ENCODE results near the gene CAMTA1. TPM values are rescaled to one million over a fixed set of nuclear protein-coding genes. Genes with fewer than 3 reads are reported as not detected.

Gene CAMTA1
- total and polyA plus RNA-seq, 2 experiments from 2014 or later = 213 to 341 TPM

- H3K4me3 ChIP-seq = no peak overlapping the region
- DNase-seq (ENCODE audit: low read depth in 1 of 2, low spot score in 1 of 2) = no peak
- H3K9me3 ChIP-seq (ENCODE audit: low read depth) = no peaks in the 10 kb centered on the region
- H3K36me3 ChIP-seq = no peaks in the 10 kb centered on the region
- no peak overlapping the region for H3K27ac ChIP-seq
- no peaks in the 10 kb centered on the region for H3K4me1 ChIP-seq (ENCODE audit: low read depth)
- TF ChIP-seq CTCF (IDR thresholded peaks at IDR 0.05; ENCODE audit: low read depth, low read length) = no peak
- no peaks in the 10 kb centered on the region for H3K27me3 ChIP-seq
These were observed 975.8 kb downstream of the CAMTA1 start for GRCh38 chr1:7761103-7761502.

- no peak for TF ChIP-seq CTCF (IDR thresholded peaks at IDR 0.05; ENCODE audit: low read depth, low read length)
- no peak for DNase-seq (ENCODE audit: low read depth in 1 of 2, low spot score in 1 of 2)
- Histone ChIP-seq H3K27me3 (no peaks in the 10 kb centered on the region), H3K4me3 (no peak overlapping the region), H3K27ac (no peak overlapping the region), H3K4me1 (ENCODE audit: low read depth) (no peaks in the 10 kb centered on the region), H3K36me3 (no peaks in the 10 kb centered on the region), H3K9me3 (ENCODE audit: low read depth) (no peaks in the 10 kb centered on the region)
These were observed 981.9 kb downstream of the CAMTA1 start for GRCh38 chr1:7767176-7767575.

GRCh38 chr1:7768583-7768982 is 983.3 kb downstream of the CAMTA1 start:
- no peak overlapping the region for H3K4me3 ChIP-seq
- H3K9me3 ChIP-seq (ENCODE audit: low read depth) = no peaks in the 10 kb centered on the region
- H3K27me3 ChIP-seq = no peaks in the 10 kb centered on the region
- no peak overlapping the region for H3K27ac ChIP-seq
- DNase-seq (ENCODE audit: low read depth in 1 of 2, low spot score in 1 of 2) = no peak
- TF ChIP-seq CTCF (IDR thresholded peaks at IDR 0.05; ENCODE audit: low read depth, low read length) = no peak
- no peaks in the 10 kb centered on the region for H3K4me1 ChIP-seq (ENCODE audit: low read depth)
- H3K36me3 ChIP-seq = peaks cover 3% of the 10 kb centered on the region

GRCh38 chr1:7769673-7770412 is 984.6 kb downstream of the CAMTA1 start:
- DNase-seq (ENCODE audit: low read depth in 1 of 2, low spot score in 1 of 2) = no peak
- no peaks in the 10 kb centered on the region for H3K9me3 ChIP-seq (ENCODE audit: low read depth)
- H3K4me1 ChIP-seq (ENCODE audit: low read depth) = no peaks in the 10 kb centered on the region
- H3K27ac ChIP-seq = no peak overlapping the region
- H3K27me3 ChIP-seq = no peaks in the 10 kb centered on the region
- H3K36me3 ChIP-seq = peaks cover 16% of the 10 kb centered on the region
- TF ChIP-seq CTCF (IDR thresholded peaks at IDR 0.05; ENCODE audit: low read depth, low read length) = no peak
- H3K4me3 ChIP-seq = no peak overlapping the region

GRCh38 chr1:7770669-7770996 is 985.4 kb downstream of the CAMTA1 start:
- Histone ChIP-seq H3K4me3 (peak overlapping the region; percentile 70), H3K4me1 (ENCODE audit: low read depth) (no peaks in the 10 kb centered on the region), H3K36me3 (peaks cover 17% of the 10 kb centered on the region), H3K27me3 (no peaks in the 10 kb centered on the region), H3K27ac (peak overlapping the region; percentile 90), H3K9me3 (ENCODE audit: low read depth) (no peaks in the 10 kb centered on the region)
- no peak for TF ChIP-seq CTCF (IDR thresholded peaks at IDR 0.05; ENCODE audit: low read depth, low read length)
- no peak for DNase-seq (ENCODE audit: low read depth in 1 of 2, low spot score in 1 of 2)

Data from cardiac muscle cell (in vitro differentiated cells and primary cell).